Measurements from ENCODE around the gene BEX3.
"Not testable (repeated sequence)": the region's sequence is repeated elsewhere in the genome, so short reads cannot be mapped to it uniquely, and the experiment has no call there.

Gene BEX3

DNA sequence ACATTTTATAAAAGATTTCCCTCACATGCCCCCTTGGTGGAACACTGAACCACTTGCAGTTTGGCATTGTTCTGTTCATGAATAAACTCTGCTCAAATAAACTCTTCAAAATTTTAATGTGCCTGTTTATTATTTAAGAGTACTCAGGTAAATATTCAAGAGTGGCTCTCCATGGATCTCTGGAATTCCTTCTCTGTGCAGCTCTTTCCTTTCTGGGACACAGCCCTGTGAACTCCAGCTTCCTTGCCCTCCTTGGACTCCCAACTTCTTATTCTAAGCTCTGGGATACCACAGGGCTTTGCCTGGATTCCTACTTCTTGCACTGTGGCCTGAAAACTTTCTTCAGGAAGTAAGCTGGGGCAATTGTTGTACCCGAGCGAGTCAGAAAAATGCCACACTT, 8.3 kb downstream of the BEX3 start:
- DNase-seq, result no peak

DNA sequence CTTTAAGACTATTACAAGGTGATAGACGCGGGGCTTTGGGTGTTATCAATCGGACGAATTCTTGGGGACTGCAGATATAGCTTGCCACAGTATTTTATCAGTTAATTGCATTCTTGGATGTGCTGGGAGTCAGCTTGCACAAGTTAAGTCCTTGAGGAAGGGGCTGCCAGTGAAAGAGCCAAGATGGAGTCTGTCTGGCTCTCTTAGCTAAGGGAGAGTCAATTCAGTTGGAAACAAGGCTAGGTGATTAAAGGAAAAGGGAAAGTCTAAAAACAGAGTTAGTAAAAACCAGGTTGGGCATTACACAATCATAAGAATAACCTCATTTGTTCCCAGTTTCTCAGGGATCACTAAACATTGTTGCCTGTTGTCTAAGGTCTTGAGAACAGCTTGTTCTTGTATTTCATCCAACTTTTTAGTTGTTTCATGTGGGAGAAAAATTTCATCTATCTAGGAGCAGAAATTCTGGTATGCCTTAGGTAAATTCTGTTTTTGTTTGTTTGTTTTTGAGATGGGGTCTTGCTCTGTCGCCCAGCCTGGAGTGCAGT, 9.0 kb downstream of the BEX3 start:
- DNase-seq, result not testable (repeated sequence)

DNA sequence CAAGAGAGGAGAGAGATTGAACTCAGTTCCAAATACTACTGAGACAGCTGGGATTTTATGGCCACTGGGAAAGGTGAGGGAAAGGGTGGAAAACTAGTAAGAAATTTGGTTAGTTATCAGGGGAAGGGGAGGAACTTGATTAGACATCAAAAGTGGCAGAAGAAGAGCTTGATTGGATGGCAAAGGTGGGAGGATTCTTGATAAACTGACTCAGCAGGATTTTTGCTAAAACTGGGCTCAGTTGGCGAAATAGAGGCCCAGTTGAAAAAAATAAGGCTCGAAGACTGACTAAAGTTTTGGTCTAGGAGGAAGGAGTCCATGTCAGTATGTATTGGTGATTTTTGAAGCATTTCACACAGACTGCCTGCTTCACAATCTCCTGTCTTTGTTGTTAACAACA, 10.0 kb downstream of the BEX3 start:
- DNase-seq, result no peak

DNA sequence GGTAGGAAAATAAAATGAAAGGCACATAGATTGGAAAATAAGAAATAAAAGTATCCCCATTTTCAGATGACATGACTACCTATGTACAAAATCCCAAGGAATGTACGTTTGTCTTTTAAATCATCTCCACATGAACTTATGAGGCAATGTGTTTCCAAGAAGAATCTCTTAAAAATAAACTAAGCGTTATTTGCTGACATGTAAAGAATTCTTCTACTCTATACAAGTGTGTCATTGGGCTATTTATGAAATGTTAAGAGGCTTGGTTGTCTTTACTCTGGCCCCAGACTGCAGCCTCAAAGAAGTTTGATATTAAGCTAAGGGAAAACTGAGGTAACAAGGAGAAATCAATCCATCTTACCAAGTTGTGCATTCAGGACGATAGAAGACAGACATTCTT, 17.1 kb downstream of the BEX3 start:
- DNase-seq, result no peak

DNA sequence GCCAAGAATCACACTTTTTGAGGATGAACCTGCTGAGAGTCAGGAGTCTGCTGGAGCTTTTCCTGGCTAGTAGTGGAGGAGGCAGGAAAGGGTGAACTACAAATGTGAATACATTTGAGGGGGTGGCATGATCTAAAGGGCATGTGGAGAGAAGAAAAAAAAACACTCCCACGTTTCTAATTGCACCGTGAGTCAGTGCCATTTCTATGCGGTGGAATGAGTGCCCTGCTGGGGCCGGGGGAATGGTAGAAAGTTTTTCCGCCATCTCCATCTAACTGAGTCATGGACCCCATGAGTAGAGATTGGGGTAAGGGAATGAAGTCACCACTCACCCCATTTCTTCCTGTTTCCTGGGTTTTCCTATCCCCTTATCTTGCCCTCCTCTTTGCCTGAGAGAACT, 19.8 kb downstream of the BEX3 start:
- no peak for DNase-seq

DNA sequence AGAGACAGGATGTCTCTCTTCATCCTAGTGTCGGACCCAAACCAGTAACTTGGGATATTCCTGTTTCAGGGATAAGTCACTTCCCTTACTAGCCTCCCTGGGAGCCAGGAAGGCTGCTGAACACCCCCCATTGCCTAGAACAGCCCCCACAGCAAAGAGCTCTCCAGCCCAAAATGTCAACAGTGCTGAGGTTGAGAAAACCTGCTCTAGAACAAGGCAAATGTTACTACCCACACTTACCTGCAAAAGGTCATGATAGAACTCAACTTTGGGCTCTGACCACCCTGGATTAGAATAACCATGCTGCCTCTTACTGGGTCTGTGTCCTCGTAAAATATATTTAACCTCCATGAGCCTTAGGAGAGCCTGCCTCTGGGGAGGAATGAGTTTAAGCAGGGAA, 20.3 kb downstream of the BEX3 start:
- DNase-seq, result no peak

DNA sequence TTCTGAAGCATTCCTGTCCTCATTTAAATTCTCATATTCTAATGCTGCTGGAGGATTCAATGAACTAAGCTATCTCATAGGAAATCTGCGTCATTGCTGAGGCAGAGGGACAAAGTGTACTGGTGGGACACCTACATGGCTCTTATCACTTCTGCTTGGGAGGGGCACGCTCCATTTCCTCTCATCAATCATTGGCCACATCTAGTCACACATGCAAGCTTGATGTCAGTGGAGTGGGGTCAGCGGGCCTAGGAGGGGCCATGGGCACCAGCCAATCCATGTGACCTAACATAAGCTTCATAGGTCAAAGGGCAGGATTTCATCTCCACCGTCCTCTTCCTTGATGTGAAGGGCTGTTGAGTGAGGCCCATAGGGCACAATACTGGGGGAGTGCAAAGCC, 21.4 kb downstream of the BEX3 start:
- no peak for DNase-seq

DNA sequence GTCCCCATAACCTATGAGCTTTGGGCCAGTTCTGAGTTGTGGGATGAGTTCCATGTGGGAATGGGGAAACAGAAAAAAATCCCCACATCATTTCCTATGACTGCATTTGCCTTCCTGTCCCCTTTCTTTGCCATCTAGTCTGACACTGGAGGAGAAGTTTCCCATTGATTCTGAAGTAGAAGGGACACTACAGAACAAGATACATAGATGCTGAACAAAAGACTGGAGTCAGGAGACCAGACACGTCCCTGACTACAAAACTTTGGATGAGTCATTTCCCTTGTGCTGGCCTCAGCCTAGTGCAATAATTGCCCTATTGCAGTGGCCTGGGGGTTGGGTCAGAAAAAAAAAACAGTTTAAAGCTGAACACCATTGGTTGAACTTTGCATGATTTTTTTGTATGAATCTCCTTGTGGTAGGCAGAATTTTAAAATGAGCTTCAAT, 22.1 kb downstream of the BEX3 start:
- no peak for DNase-seq

DNA sequence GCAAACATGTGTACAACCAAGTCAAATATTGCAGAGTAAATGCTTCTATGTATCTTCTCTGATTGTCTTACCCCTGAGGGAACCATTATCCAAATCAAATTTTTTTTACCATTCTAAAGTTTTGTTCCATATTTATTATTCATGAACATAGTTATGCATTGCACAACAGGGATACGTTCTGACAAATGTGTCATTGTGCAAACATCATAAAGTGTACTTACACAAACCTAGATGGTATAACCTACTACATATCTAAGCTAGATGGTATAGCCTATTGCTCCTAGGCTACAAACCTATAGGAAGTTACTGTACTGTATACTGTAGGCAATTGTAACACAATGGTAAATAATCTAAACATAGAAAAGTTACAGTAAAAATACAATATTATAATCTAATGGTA, 23.4 kb downstream of the BEX3 start:
- no peak for DNase-seq

DNA sequence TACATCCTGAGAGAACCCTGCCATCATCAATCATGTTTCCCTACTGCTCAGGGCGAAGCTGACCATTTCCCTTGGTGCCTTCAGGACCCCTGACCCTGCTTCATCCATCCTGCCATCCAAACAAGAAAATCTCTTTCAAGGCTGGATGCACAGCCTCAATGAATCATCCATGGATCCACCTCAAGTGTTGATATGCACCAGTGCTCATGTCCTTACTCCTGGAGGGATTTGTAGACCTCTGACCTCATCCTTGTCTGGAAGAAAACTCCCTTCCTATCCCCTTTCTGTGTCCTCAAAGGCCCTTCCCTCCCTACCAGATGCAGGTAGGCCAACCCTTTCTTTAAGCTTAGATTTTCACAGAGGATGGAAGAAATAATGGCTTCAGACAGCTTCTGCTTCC, 24.6 kb downstream of the BEX3 start:
- no peak for DNase-seq

DNA sequence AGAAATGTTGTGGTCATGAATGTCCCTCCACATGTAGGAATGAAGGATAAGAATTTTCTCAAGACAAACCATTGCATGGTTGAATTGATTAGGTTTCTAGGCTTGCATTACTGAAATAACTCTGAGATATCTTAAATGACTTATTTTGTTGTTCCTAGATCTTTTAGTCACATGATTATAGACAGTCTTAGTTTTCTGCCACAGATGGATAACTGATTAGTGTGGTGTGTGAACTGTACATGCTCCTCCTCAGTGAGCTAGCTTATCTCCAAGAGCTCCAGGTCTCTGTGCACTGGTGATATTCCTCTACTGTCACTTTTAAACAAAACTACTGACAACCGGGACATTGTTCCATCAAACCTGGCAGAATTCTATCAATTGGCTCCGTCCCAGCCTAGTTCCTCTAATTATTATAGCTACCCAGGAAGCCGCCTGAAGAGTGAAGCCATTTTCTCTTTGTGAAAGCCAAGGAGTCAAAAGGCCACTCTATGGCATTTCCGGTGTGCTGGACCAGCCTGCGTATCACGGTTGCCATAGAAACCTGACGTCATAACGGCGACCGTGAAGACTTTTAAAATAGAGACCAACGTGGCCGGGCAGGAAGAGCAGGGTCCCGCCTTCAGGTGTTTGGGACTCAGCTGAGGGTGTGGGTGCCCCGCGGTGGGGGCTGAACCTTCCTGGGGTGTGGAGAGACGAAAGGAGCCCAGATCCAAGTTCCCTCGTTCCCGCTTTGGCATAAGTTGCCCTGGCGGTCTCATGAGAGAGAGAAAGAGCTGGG, 28.1 kb downstream of the BEX3 start:
- no peak for DNase-seq

DNA sequence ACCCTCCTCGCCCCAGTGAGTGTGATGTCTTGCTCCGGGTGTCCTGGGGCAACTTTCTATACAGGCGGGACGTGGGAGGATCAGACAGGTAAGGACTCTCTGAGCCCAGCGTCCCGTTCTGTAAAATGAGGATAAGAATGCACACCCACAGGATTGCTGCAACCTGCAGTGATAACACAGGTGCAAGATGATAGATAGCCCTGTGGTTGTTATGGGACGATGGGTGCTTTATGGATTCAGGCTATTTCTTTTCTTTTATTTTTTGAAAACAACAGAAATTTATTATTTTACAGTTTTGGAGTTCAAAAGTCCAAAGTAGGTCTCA, 28.6 kb downstream of the BEX3 start:
- no peak for DNase-seq

DNA sequence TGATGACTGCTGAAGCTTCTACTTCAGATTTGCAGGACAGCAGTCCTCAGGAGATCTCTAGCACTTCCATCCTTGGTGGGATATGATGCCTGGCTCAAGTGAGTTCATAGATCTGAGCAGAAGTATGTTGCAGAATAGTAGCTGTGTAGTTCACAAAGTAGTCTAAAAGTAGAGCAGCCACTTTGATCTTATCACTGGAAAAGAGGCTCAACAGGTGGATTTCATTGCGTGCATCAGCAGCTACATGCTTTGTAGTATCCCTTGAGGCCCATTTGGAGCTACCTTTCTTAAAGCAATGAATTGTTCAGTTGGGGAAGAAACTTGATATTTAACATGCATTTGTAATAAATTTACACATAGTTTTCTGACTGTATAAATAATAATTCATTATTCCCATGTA, 29.9 kb downstream of the BEX3 start:
- no peak for DNase-seq

DNA sequence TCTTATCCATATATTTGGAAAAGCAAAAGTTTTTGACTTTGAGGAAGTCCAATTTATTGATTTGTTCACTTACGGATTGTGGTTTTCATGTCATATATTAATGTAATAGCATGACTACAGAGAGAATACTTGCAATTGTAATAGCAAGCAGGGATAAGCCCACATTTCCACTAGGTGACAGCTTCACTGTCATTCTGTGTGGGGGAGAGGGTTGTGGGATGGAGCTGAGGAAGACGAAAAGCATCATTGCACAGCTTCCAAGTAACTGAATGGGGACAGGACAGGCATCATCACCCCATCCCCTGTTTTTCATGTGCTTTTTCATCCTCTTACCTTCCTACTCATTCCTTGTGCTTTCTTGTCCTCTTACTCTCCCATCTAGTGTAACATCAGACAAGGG, 31.4 kb downstream of the BEX3 start:
- no peak for DNase-seq

DNA sequence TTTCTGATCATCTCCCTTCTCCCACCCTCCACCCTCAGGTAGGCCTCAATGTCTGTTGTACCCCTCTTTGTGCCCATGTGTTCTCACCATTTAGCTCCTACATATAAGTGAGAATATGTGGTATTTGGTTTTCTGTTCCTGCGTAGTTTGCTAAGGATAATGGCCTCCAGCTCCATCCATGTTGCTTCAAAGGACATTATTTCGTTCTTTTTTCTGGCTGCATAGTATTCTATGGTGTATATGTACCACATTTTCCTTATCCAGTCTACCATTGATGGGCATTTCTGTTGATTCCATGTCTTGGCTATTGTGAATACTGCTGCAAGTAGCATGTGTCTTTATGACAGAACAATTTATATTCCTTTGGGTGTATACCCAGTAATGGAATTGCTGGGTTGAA, 35.4 kb downstream of the BEX3 start:
- not testable (repeated sequence) for DNase-seq

DNA sequence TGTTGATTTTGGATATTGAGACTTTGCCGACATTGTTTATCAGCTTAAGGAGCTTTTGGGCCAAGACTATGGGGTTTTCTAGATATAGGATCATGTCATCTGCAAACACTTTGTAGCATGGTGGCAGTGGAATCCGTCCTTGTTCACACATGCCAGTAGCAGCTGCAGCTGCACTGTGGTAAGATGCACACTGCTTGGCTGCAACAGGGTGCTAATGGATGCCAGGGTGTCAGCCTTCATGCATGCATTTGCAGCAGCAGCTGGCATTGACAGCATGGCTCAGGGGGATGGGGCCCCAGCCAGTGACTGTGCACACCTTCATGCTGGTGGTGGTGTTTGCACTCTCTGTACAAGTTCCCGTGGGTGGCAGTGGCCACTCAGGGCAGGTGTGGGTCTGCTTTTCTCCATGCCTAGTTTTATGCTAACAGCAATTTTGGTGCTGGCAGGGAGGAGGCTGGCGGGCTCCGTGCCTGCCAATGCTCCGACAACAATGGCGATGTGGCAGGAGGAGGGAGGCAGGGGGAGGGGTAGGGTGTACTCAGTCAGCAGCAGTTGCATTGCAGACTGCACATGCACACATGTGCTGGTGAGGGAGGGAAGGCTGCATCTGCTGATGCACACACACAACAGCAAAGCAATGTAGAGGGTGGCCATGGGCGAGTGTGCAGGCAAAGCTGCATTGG, 37.5 kb downstream of the BEX3 start:
- DNase-seq, result no peak

DNA sequence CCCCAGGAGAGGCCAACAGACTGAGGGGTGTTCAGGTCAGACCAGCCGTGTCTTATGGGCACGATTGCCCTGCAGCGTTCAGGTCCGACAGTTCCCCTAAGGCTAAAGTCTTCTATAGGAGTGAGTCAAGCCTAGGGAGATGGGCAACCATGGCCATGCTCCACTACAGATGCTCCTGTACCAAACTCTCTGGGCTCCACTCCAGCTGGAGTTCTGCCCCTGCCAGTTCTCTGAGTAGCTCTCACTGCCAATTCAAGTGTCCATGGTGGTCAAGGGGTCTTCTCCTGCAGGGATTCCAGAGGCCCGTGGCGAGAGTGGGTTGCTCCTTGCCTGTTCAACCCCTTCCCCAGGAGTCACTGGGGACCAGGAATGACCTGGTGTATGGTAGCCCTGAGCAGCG, 38.2 kb downstream of the BEX3 start:
- DNase-seq, result no peak

DNA sequence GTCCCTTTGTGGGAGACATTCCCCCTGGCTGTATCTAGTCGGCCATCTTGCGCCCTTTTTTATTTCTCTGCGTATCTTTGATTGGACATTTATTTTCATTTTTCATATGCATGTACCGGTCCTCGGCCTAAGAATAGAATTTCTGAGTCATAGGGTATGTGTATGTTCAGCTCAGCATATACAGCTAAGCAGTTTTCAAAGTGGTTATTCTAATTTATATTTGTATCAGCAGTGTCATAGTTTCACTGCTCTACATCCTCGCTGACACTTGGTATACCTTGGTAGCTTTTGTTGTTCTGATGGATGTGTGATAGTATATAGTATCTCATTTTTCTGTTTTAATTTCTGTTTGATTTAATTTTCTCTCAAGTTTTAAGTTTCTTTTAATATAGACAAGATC, 38.7 kb downstream of the BEX3 start:
- no peak for DNase-seq

DNA sequence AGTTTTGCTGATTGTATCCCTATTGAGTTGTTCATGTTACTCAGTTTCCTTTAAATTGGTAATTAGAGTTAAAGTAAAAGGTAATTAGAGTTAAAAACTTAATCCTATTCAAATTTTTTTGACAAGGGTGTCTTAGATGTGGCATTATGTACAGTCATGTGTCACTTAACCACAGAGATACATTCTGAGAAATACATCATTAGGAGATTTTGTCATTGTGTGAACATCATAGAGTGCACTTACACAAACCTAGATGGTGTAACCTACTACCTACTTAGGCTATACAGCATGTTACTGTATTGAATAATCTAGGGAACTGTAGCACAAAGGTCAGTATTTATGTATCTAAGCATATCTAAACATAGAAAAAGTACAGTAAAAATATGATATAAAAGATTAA, 39.2 kb downstream of the BEX3 start:
- DNase-seq, result no peak

DNA sequence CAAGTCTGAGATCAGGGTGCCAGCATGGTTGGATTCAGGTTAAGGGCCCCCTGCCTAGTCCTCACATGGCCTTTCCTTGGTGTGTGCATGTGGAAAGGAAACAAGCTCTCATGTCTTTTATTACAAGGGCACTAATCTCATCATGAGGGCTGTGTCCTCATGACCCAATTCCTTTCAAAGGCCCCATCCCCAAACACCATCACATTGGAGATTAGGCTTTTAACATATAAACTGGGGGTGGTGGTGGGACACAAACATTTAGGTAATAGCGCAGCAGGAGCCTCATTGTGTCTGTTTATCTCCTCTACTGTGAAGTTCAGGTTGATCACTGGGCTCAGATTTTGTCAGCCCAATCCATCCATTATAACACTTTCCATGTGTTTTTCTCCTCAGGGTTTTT, 41.0 kb downstream of the BEX3 start:
- no peak for DNase-seq

DNA sequence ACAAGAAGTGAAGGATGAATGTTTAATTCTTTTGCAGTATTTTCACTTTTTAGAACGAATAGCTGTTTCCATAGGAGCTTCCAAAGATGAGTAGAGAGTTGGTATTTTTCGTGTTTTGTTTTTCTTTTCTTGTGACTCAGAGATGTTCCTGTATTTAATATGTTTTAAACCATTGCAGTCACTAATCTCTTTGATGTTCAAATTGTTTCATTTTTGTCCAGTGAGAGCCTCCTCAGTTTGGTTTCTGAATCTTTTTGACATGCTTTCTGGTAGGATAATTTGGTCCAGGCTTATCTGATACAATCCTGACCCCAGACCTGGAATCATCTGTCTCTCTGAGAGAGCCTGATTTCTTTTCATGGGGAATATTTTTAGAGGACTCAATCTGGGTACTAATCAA, 41.6 kb downstream of the BEX3 start:
- no peak for DNase-seq

DNA sequence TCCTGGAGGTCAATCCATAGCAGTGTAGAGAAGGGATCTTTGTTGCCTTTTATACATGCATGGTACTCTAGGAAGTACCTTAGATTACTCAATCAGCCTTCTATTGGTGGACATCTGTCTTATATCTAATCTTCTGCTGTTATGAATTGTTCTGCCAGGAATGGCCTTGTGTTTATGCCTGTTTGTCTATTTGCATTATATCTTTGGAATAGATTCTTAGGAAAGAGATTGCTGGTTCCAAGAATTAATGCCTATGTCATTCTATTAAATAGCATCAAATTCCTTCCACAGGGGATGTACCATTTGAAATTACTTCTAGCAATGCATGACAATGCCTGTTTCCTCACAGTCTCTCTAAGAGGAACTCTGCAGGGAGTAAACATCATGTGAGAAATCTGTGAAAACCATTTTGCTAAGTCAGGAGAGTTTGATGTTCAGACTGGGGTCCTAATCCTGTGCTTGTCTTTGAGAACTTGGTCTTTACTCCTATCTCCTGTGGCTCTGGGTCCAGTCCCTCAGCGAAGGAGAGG, 42.5 kb downstream of the BEX3 start:
- DNase-seq, result no peak

DNA sequence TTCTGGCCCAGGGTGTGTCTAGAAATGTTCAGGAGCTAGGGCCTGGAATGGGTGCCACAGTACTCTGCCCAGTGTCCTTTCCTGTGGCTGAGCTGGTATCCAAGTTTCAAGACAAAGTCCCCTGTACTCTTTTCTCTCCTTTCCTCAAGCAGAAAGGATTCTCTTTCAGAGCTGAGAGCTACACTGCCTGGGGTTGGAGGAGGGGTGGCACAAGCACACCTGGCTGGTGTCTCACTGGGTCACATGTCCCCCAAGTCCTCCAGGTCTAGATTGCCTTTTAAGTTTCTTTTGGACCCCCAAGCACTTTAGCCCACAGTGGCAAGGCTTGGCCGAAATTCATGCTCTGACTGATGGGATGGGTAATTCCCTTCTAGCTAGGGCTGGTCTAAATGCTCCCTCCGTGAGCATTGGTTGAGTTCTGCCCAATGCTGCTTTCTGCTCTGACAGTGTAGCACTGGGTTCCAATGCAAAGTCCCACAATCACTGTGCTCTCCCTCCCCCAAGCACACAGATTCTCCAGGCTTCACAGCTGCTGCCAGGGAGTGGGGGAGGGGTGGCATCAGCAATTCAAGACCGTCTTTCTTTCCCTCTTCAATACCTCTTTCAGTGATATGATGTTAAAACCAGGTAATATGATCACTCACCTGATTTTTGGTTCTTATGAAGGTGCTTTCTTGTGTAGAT, 47.8 kb downstream of the BEX3 start:
- DNase-seq, result no peak

Measured in activated CD4-positive, alpha-beta T cell treated with anti-CD3 and anti-CD28 coated beads for 1 hour (primary cell).